HepG2 (cell line): ENCODE measurements around the gene NAPSA. TPM values are rescaled to one million over a fixed set of nuclear protein-coding genes. Genes with fewer than 3 reads are reported as not detected.

Experiments
- GATAD1 ChIP-seq: IDR thresholded peaks from 2 replicates; pipeline ENCODE4 v1.6.1; 2016; ENCODE audit warnings: missing genetic modification reagents, missing compliant biosample characterization
- HDAC2 ChIP-seq: sonication (generic); formaldehyde crosslinking; IDR thresholded peaks from 2 replicates; pipeline ENCODE4 v1.4.0; 2020; ENCODE audit warnings: missing genetic modification reagents
- HIC2 ChIP-seq: sonication (generic); formaldehyde crosslinking; IDR thresholded peaks from 2 replicates; pipeline ENCODE4 v1.9.0; 2022; ENCODE audit warnings: low read depth, missing genetic modification reagents
- KLF9 ChIP-seq: IDR thresholded peaks from 2 replicates; pipeline ENCODE4 v1.6.1; 2016; ENCODE audit warnings: low read depth
- MAZ ChIP-seq, 2 experiments: sonication (generic) in 1 of 2; formaldehyde crosslinking in 1 of 2; IDR thresholded peaks; 2 replicates each; pipeline versions ENCODE4 v1.5.0 to v1.6.1; 2012 to 2020; ENCODE audit warnings: low read depth in 2 of 2, mild to moderate bottlenecking in 2 of 2, borderline replicate concordance in 1 of 2, improper control_type of control experiment in 1 of 2, low read length in 1 of 2, missing genetic modification reagents in 1 of 2, moderate library complexity in 1 of 2
- PATZ1 ChIP-seq: sonication (generic); formaldehyde crosslinking; IDR thresholded peaks from 2 replicates; pipeline ENCODE4 v1.4.0; 2020; ENCODE audit warnings: missing genetic modification reagents
- SMC3 ChIP-seq: IDR thresholded peaks from 2 replicates; pipeline ENCODE4 v1.6.1; 2011; ENCODE audit warnings: low read length, improper control_type of control experiment
- SPEN ChIP-seq: sonication (generic); formaldehyde crosslinking; IDR thresholded peaks from 2 replicates; pipeline ENCODE4 v1.5.1; 2020; ENCODE audit warnings: low read depth, mild to moderate bottlenecking, missing genetic modification reagents
- THAP11 ChIP-seq: IDR thresholded peaks from 2 replicates; pipeline ENCODE4 v1.6.1; 2016; ENCODE audit warnings: missing biosample characterization, missing genetic modification reagents
- ZC3H13 ChIP-seq: sonication (generic); formaldehyde crosslinking; IDR thresholded peaks from 2 replicates; pipeline ENCODE4 v1.8.1; 2023; ENCODE audit warnings: mild to moderate bottlenecking, missing genetic modification reagents, moderate library complexity
- ZNF3 ChIP-seq: IDR thresholded peaks from 2 replicates; pipeline ENCODE4 v1.7.0; 2017; ENCODE audit warnings: inconsistent platforms
- ZNF441 ChIP-seq: sonication (generic); formaldehyde crosslinking; IDR thresholded peaks from 2 replicates; pipeline ENCODE4 v1.7.0; 2021; ENCODE audit warnings: missing genetic modification reagents, borderline replicate concordance
- polyA plus RNA-seq, 8 experiments: library from polyadenylated mRNA; depleted of rRNA in 3 of 8; stranded (reverse) in 7 of 8; unstranded in 1 of 8; fragments of >200 nt; fragmentation: Illumina TruSeq in 4 of 8; extraction: Trizol in 4 of 8; gene quantifications; 2 replicates each; pipeline versions ENCODE4 v1.2.1 to v1.2.3, GENCODE V29; 2011 to 2016; ENCODE audit warnings: low read depth in 4 of 8, missing spikeins in 1 of 8, mixed read lengths in 1 of 8; ENCODE audit not compliant: insufficient read depth in 1 of 8
- total RNA-seq, 5 experiments: library from RNA; depleted of rRNA; stranded (reverse); fragments of >200 nt; fragmentation: Illumina TruSeq; extraction: Trizol; gene quantifications; 2 replicates each; pipeline ENCODE4 v1.2.3, GENCODE V29; 2016; ENCODE audit warnings: low read depth in 1 of 5
- TF ChIP-seq, protein P1 (sequence below): sonication (generic); formaldehyde crosslinking; IDR thresholded peaks from 2 replicates; pipeline ENCODE4 v1.5.0; 2020; ENCODE audit warnings: mild to moderate bottlenecking, missing genetic modification reagents, borderline replicate concordance
- TF ChIP-seq, protein P2 (sequence below): sonication (generic); formaldehyde crosslinking; IDR thresholded peaks from 2 replicates; pipeline ENCODE4 v1.4.0; 2020; ENCODE audit warnings: missing genetic modification reagents
- TF ChIP-seq, protein P3 (sequence below): sonication (generic); formaldehyde crosslinking; conservative IDR thresholded peaks from 2 replicates; pipeline ENCODE4 v1.8.1; 2023; ENCODE audit warnings: missing genetic modification reagents

The NAPSA gene
- total and polyA plus RNA-seq, 2 of the 13 experiments (the other 11 are each of a cell fraction or from before 2014, with no cell fraction given): not detected

GRCh38 chr19:50311723-50312635 lies 53.5 kb downstream of the NAPSA start (continued):
- no peak for TF ChIP-seq HIC2 (CRISPR knock-in tag)
- TF ChIP-seq HDAC2 (CRISPR knock-in tag): 0 out of 2 replicates have a peak, but pooled peaks have one; percentile 18
- TF ChIP-seq ZNF3 (CRISPR knock-in tag): no peak
- no peak for TF ChIP-seq SMC3
- TF ChIP-seq, protein P1, sequence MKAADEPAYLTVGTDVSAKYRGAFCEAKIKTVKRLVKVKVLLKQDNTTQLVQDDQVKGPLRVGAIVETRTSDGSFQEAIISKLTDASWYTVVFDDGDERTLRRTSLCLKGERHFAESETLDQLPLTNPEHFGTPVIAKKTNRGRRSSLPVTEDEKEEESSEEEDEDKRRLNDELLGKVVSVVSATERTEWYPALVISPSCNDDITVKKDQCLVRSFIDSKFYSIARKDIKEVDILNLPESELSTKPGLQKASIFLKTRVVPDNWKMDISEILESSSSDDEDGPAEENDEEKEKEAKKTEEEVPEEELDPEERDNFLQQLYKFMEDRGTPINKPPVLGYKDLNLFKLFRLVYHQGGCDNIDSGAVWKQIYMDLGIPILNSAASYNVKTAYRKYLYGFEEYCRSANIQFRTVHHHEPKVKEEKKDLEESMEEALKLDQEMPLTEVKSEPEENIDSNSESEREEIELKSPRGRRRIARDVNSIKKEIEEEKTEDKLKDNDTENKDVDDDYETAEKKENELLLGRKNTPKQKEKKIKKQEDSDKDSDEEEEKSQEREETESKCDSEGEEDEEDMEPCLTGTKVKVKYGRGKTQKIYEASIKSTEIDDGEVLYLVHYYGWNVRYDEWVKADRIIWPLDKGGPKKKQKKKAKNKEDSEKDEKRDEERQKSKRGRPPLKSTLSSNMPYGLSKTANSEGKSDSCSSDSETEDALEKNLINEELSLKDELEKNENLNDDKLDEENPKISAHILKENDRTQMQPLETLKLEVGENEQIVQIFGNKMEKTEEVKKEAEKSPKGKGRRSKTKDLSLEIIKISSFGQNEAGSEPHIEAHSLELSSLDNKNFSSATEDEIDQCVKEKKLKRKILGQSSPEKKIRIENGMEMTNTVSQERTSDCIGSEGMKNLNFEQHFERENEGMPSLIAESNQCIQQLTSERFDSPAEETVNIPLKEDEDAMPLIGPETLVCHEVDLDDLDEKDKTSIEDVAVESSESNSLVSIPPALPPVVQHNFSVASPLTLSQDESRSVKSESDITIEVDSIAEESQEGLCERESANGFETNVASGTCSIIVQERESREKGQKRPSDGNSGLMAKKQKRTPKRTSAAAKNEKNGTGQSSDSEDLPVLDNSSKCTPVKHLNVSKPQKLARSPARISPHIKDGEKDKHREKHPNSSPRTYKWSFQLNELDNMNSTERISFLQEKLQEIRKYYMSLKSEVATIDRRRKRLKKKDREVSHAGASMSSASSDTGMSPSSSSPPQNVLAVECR: peak; percentile 43; the same call in 1 of the 2 replicates
- peak; percentile 56; the same call in 1 of the 2 replicates for TF ChIP-seq GATAD1 (CRISPR knock-in tag)
- 0 out of 2 replicates have a peak, but pooled peaks have one; percentile 32 for TF ChIP-seq SPEN
- peak; percentile 43 for TF ChIP-seq THAP11 (CRISPR knock-in tag)
- TF ChIP-seq KLF9 (CRISPR knock-in tag): 0 out of 2 replicates have a peak, but pooled peaks have one; percentile 35
- TF ChIP-seq, protein P2, sequence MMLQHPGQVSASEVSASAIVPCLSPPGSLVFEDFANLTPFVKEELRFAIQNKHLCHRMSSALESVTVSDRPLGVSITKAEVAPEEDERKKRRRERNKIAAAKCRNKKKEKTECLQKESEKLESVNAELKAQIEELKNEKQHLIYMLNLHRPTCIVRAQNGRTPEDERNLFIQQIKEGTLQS (CRISPR knock-in tag): no peak
- TF ChIP-seq PATZ1: peak; percentile 91
- 0 out of 2 replicates have a peak, but pooled peaks have one; percentile 25 for TF ChIP-seq ZC3H13
- TF ChIP-seq, protein P3, sequence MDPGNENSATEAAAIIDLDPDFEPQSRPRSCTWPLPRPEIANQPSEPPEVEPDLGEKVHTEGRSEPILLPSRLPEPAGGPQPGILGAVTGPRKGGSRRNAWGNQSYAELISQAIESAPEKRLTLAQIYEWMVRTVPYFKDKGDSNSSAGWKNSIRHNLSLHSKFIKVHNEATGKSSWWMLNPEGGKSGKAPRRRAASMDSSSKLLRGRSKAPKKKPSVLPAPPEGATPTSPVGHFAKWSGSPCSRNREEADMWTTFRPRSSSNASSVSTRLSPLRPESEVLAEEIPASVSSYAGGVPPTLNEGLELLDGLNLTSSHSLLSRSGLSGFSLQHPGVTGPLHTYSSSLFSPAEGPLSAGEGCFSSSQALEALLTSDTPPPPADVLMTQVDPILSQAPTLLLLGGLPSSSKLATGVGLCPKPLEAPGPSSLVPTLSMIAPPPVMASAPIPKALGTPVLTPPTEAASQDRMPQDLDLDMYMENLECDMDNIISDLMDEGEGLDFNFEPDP (CRISPR knock-in tag): 0 out of 2 replicates have a peak, but pooled peaks have one; percentile 21
- peak; percentile 33; the same call in 1 of the 2 replicates for TF ChIP-seq MAZ (IDR thresholded peaks at IDR 0.05; ENCODE audit: borderline replicate concordance, low read depth, low read length)
- TF ChIP-seq MAZ (CRISPR knock-in tag; IDR thresholded peaks at IDR 0.05; ENCODE audit: low read depth): peak; percentile 69; the same call in 1 of the 2 replicates
- 0 out of 2 replicates have a peak, but pooled peaks have one; percentile 29 for TF ChIP-seq ZNF441 (CRISPR knock-in tag)
